HEK293 (cell line): ENCODE results near the gene PTGDR.

ENCODE experiments used
- CTCF ChIA-PET: fragments of 350-600 bp; formaldehyde crosslinking; extraction: SDS; loops from one replicate; lab custom pipeline; 2021; ENCODE audit warnings: antibody characterized with exemption; lab: Yijun Ruan, JAX
- POLR2A ChIA-PET: fragments of 300-600 bp; formaldehyde crosslinking; extraction: SDS; loops from one replicate; lab custom pipeline; 2020; ENCODE audit warnings: antibody characterized with exemption, inconsistent platforms; lab: Yijun Ruan, JAX
- H3K27ac ChIP-seq: fragments of 200-500 bp; sonication (Bioruptor generic); 2 replicates; pipeline ENCODE4 v1.5.1; 2014; ENCODE audit warnings: low read depth, low read length, control low read depth, inconsistent platforms; ENCODE audit errors: extremely low read depth
- H3K36me3 ChIP-seq, 2 experiments: fragments of 200-500 bp in 1 of 2; sonication (Bioruptor generic) in 1 of 2; 1 replicate in 1 of 2; 2 replicates in 1 of 2; pipeline ENCODE4 v1.5.1; 2014 to 2017; ENCODE audit warnings: inconsistent platforms in 2 of 2, low read length in 2 of 2; ENCODE audit not compliant: control insufficient read depth in 2 of 2, insufficient read depth in 1 of 2
- H3K4me1 ChIP-seq: fragments of 200-500 bp; sonication (Bioruptor generic); 2 replicates; pipeline ENCODE4 v1.5.1; 2014; ENCODE audit warnings: mild to moderate bottlenecking, low read length, inconsistent platforms; ENCODE audit not compliant: control insufficient read depth, insufficient read depth
- H3K4me3 ChIP-seq: 2 replicates; pipeline ENCODE4 v1.5.1; 2011; ENCODE audit warnings: low read depth, mild to moderate bottlenecking, control low read depth, low read length, moderate library complexity
- H3K9me3 ChIP-seq: fragments of 200-500 bp; sonication (Bioruptor generic); 2 replicates; pipeline ENCODE4 v1.5.1; 2014; ENCODE audit warnings: low read depth, low read length, inconsistent platforms; ENCODE audit not compliant: control insufficient read depth, insufficient read depth
- IKZF3 ChIP-seq: fragments of 450-650 bp; IDR thresholded peaks from 2 replicates; pipeline ENCODE4 v1.5.0; 2018; ENCODE audit warnings: missing biosample characterization, mild to moderate bottlenecking, missing genetic modification characterization, moderate library complexity
- ZNF521 ChIP-seq: fragments of 450-650 bp; formaldehyde crosslinking; IDR thresholded peaks from 2 replicates; pipeline ENCODE4 v1.5.1; 2017; ENCODE audit warnings: missing biosample characterization, mild to moderate bottlenecking, missing genetic modification characterization
- ZNF529 ChIP-seq: fragments of 450-650 bp; formaldehyde crosslinking; IDR thresholded peaks from 2 replicates; pipeline ENCODE4 v1.5.1; 2017; ENCODE audit warnings: missing genetic modification characterization, missing biosample characterization; ENCODE audit not compliant: insufficient replicate concordance
- ZNF558 ChIP-seq: fragments of 450-650 bp; formaldehyde crosslinking; IDR thresholded peaks from 2 replicates; pipeline ENCODE4 v1.5.1; 2016; ENCODE audit warnings: missing biosample characterization, missing genetic modification characterization
- ZNF600 ChIP-seq: fragments of 450-650 bp; formaldehyde crosslinking; IDR thresholded peaks from 2 replicates; pipeline ENCODE4 v1.5.1; 2016; ENCODE audit warnings: missing biosample characterization, missing genetic modification characterization
- ZNF658 ChIP-seq: fragments of 450-650 bp; formaldehyde crosslinking; IDR thresholded peaks from 2 replicates; pipeline ENCODE4; 2016; ENCODE audit warnings: missing biosample characterization, missing genetic modification characterization
- ZNF777 ChIP-seq: fragments of 450-650 bp; formaldehyde crosslinking; IDR thresholded peaks from 2 replicates; pipeline ENCODE4 v1.5.1; 2017; ENCODE audit warnings: missing biosample characterization, missing genetic modification characterization, borderline replicate concordance
- TF ChIP-seq, protein P1 (sequence below): fragments of 450-650 bp; formaldehyde crosslinking; IDR thresholded peaks from 2 replicates; pipeline ENCODE4 v1.5.1; 2016; ENCODE audit warnings: missing biosample characterization, missing genetic modification characterization
- TF ChIP-seq, protein P2 (sequence below): fragments of 450-650 bp; formaldehyde crosslinking; IDR thresholded peaks from 2 replicates; pipeline ENCODE4 v1.5.1; 2016; ENCODE audit warnings: missing biosample characterization, missing genetic modification characterization
- TF ChIP-seq, protein P3 (sequence below): fragments of 450-650 bp; formaldehyde crosslinking; IDR thresholded peaks from 2 replicates; pipeline ENCODE4 v1.5.1; 2016; ENCODE audit warnings: missing biosample characterization, missing genetic modification characterization, borderline replicate concordance
- TF ChIP-seq, protein P4 (sequence below): fragments of 450-650 bp; formaldehyde crosslinking; IDR thresholded peaks from 2 replicates; pipeline ENCODE4 v1.5.1; 2017; ENCODE audit warnings: missing biosample characterization, missing genetic modification characterization
- TF ChIP-seq, protein P5 (sequence below): fragments of 450-650 bp; formaldehyde crosslinking; IDR thresholded peaks from 2 replicates; pipeline ENCODE4 v1.5.1; 2016; ENCODE audit warnings: missing biosample characterization, missing genetic modification characterization
- TF ChIP-seq, protein P6 (sequence below): fragments of 450-650 bp; formaldehyde crosslinking; IDR thresholded peaks from 2 replicates; pipeline ENCODE4 v1.5.1; 2016; ENCODE audit warnings: missing biosample characterization, missing genetic modification characterization
- TF ChIP-seq, protein P7 (sequence below): fragments of 450-650 bp; formaldehyde crosslinking; IDR thresholded peaks from 2 replicates; pipeline ENCODE4 v1.5.1; 2016; ENCODE audit warnings: missing biosample characterization, missing genetic modification characterization

The PTGDR gene

DNA sequence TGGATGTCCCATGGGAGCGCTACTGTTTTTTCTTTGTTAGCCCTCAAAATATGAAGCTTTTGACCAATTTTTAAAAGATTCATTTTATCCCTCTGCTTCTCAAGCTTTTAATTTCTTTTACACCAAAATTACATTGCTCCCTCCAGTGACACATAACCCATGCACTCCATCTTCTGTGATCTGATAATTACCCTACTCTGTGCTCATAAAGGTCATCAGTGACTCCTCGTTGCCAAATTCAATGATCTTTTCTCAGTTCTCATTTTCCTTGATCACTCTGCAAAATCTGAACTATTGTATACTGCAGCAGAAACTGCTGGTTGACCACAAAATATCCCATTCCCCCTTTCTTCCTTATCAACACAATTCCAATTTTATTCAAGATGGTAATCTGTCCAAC lies 8.7 kb upstream of the PTGDR start (continued):
- TF ChIP-seq, protein P1, sequence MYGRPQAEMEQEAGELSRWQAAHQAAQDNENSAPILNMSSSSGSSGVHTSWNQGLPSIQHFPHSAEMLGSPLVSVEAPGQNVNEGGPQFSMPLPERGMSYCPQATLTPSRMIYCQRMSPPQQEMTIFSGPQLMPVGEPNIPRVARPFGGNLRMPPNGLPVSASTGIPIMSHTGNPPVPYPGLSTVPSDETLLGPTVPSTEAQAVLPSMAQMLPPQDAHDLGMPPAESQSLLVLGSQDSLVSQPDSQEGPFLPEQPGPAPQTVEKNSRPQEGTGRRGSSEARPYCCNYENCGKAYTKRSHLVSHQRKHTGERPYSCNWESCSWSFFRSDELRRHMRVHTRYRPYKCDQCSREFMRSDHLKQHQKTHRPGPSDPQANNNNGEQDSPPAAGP (tag by site-specific recombination) = no peak
- no peak for TF ChIP-seq ZNF521 (tag by site-specific recombination)
- no peak for TF ChIP-seq ZNF529 (tag by site-specific recombination)
- no peak for TF ChIP-seq ZNF777 (tag by site-specific recombination)

DNA sequence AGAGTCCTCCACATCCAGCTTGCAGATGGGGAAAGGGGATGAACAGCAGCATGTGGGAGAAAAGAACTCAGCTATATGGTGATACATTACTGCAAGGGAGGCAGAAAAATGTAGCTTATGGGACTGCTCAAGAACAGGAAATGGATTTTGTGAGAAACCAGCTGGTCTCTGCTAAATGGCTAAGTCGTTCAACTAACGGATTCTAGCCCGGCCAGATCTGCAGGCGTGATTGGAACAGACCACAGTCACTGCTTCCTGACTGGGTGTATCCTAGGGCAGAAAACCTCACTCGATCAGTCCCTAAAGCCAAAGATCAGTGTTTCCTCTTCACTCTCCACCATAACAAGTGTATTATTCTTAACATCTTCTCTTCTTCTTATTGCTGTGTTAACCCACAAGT lies 8.1 kb upstream of the PTGDR start:
- no peaks in the 10 kb centered on the region for H3K9me3 ChIP-seq
- no peak overlapping the region for H3K4me3 ChIP-seq
- H3K4me1 ChIP-seq = no peaks in the 10 kb centered on the region
- H3K27ac ChIP-seq = no peak overlapping the region
- TF ChIP-seq, protein P2, sequence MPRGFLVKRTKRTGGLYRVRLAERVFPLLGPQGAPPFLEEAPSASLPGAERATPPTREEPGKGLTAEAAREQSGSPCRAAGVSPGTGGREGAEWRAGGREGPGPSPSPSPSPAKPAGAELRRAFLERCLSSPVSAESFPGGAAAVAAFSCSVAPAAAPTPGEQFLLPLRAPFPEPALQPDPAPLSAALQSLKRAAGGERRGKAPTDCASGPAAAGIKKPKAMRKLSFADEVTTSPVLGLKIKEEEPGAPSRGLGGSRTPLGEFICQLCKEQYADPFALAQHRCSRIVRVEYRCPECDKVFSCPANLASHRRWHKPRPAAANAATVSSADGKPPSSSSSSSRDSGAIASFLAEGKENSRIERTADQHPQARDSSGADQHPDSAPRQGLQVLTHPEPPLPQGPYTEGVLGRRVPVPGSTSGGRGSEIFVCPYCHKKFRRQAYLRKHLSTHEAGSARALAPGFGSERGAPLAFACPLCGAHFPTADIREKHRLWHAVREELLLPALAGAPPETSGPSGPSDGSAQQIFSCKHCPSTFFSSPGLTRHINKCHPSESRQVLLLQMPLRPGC = no peak
- TF ChIP-seq, protein P3, sequence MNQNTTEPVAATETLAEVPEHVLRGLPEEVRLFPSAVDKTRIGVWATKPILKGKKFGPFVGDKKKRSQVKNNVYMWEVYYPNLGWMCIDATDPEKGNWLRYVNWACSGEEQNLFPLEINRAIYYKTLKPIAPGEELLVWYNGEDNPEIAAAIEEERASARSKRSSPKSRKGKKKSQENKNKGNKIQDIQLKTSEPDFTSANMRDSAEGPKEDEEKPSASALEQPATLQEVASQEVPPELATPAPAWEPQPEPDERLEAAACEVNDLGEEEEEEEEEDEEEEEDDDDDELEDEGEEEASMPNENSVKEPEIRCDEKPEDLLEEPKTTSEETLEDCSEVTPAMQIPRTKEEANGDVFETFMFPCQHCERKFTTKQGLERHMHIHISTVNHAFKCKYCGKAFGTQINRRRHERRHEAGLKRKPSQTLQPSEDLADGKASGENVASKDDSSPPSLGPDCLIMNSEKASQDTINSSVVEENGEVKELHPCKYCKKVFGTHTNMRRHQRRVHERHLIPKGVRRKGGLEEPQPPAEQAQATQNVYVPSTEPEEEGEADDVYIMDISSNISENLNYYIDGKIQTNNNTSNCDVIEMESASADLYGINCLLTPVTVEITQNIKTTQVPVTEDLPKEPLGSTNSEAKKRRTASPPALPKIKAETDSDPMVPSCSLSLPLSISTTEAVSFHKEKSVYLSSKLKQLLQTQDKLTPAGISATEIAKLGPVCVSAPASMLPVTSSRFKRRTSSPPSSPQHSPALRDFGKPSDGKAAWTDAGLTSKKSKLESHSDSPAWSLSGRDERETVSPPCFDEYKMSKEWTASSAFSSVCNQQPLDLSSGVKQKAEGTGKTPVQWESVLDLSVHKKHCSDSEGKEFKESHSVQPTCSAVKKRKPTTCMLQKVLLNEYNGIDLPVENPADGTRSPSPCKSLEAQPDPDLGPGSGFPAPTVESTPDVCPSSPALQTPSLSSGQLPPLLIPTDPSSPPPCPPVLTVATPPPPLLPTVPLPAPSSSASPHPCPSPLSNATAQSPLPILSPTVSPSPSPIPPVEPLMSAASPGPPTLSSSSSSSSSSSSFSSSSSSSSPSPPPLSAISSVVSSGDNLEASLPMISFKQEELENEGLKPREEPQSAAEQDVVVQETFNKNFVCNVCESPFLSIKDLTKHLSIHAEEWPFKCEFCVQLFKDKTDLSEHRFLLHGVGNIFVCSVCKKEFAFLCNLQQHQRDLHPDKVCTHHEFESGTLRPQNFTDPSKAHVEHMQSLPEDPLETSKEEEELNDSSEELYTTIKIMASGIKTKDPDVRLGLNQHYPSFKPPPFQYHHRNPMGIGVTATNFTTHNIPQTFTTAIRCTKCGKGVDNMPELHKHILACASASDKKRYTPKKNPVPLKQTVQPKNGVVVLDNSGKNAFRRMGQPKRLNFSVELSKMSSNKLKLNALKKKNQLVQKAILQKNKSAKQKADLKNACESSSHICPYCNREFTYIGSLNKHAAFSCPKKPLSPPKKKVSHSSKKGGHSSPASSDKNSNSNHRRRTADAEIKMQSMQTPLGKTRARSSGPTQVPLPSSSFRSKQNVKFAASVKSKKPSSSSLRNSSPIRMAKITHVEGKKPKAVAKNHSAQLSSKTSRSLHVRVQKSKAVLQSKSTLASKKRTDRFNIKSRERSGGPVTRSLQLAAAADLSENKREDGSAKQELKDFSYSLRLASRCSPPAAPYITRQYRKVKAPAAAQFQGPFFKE (tag by site-specific recombination) = no peak
- TF ChIP-seq ZNF658 (no peak), IKZF3 (tag by site-specific recombination) (no peak), ZNF600 (no peak), ZNF558 (tag by site-specific recombination) (no peak)
- TF ChIP-seq, protein P4, sequence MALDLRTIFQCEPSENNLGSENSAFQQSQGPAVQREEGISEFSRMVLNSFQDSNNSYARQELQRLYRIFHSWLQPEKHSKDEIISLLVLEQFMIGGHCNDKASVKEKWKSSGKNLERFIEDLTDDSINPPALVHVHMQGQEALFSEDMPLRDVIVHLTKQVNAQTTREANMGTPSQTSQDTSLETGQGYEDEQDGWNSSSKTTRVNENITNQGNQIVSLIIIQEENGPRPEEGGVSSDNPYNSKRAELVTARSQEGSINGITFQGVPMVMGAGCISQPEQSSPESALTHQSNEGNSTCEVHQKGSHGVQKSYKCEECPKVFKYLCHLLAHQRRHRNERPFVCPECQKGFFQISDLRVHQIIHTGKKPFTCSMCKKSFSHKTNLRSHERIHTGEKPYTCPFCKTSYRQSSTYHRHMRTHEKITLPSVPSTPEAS (tag by site-specific recombination) = no peak
- TF ChIP-seq, protein P5, sequence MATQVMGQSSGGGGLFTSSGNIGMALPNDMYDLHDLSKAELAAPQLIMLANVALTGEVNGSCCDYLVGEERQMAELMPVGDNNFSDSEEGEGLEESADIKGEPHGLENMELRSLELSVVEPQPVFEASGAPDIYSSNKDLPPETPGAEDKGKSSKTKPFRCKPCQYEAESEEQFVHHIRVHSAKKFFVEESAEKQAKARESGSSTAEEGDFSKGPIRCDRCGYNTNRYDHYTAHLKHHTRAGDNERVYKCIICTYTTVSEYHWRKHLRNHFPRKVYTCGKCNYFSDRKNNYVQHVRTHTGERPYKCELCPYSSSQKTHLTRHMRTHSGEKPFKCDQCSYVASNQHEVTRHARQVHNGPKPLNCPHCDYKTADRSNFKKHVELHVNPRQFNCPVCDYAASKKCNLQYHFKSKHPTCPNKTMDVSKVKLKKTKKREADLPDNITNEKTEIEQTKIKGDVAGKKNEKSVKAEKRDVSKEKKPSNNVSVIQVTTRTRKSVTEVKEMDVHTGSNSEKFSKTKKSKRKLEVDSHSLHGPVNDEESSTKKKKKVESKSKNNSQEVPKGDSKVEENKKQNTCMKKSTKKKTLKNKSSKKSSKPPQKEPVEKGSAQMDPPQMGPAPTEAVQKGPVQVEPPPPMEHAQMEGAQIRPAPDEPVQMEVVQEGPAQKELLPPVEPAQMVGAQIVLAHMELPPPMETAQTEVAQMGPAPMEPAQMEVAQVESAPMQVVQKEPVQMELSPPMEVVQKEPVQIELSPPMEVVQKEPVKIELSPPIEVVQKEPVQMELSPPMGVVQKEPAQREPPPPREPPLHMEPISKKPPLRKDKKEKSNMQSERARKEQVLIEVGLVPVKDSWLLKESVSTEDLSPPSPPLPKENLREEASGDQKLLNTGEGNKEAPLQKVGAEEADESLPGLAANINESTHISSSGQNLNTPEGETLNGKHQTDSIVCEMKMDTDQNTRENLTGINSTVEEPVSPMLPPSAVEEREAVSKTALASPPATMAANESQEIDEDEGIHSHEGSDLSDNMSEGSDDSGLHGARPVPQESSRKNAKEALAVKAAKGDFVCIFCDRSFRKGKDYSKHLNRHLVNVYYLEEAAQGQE (tag by site-specific recombination) = no peak
- TF ChIP-seq, protein P6, sequence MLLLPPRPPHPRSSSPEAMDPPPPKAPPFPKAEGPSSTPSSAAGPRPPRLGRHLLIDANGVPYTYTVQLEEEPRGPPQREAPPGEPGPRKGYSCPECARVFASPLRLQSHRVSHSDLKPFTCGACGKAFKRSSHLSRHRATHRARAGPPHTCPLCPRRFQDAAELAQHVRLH (tag by site-specific recombination) = no peak
- TF ChIP-seq, protein P7, sequence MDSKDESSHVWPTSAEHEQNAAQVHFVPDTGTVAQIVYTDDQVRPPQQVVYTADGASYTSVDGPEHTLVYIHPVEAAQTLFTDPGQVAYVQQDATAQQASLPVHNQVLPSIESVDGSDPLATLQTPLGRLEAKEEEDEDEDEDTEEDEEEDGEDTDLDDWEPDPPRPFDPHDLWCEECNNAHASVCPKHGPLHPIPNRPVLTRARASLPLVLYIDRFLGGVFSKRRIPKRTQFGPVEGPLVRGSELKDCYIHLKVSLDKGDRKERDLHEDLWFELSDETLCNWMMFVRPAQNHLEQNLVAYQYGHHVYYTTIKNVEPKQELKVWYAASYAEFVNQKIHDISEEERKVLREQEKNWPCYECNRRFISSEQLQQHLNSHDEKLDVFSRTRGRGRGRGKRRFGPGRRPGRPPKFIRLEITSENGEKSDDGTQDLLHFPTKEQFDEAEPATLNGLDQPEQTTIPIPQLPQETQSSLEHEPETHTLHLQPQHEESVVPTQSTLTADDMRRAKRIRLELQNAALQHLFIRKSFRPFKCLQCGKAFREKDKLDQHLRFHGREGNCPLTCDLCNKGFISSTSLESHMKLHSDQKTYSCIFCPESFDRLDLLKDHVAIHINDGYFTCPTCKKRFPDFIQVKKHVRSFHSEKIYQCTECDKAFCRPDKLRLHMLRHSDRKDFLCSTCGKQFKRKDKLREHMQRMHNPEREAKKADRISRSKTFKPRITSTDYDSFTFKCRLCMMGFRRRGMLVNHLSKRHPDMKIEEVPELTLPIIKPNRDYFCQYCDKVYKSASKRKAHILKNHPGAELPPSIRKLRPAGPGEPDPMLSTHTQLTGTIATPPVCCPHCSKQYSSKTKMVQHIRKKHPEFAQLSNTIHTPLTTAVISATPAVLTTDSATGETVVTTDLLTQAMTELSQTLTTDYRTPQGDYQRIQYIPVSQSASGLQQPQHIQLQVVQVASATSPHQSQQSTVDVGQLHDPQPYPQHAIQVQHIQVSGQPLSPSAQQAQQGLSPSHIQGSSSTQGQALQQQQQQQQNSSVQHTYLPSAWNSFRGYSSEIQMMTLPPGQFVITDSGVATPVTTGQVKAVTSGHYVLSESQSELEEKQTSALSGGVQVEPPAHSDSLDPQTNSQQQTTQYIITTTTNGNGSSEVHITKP = no peak
- CTCF ChIA-PET = interaction anchor here (0.8 kb wide), 1 partner anchor 11 kb away, joined by 3 read pairs; no protein-coding TSS in a partner anchor
- H3K36me3 ChIP-seq = no peaks in the 10 kb centered on the region
- POLR2A ChIA-PET = no interaction called here
